ENCODE results near the gene RASD1. TPM values are rescaled to one million over a fixed set of nuclear protein-coding genes. Genes with fewer than 3 reads are reported as not detected.

RASD1 gene
- total and polyA plus RNA-seq, 7 experiments from 2014 or later = 0.35 to 2.5 (median 1.0) TPM; not detected in 2

GRCh38 chr17:17502741-17503565 is 6.8 kb upstream of the RASD1 start:
- Histone ChIP-seq H3K27me3 (ENCODE audit: control insufficient read depth in 2 of 2, insufficient read depth in 2 of 2, low read length in 2 of 2) (no peaks in the 10 kb centered on the region), H3K4me3 (ENCODE audit: low read length) (no peak overlapping the region), H3K4me1 (ENCODE audit: control insufficient read depth in 2 of 2, insufficient read depth in 2 of 2, low read length in 2 of 2) (no peaks in the 10 kb centered on the region), H3K9me3 (ENCODE audit: control insufficient read depth in 2 of 3, low read length in 3 of 3) (no peaks in the 10 kb centered on the region), H3K36me3 (ENCODE audit: control insufficient read depth in 2 of 3, insufficient read depth in 3 of 3, low read length in 3 of 3) (no peaks in the 10 kb centered on the region), H3K27ac (ENCODE audit: low read depth, low read length) (no peak overlapping the region)
- DNase-seq (no peak), ATAC-seq (no peak)
- peaks cover 0 to 8% (median 0%) of the 10 kb centered on the region in 5 donors for H3K27me3 Mint-ChIP-seq
- H3K4me3 Mint-ChIP-seq = no peak overlapping the region
- no peaks in the 10 kb centered on the region for H3K9me3 Mint-ChIP-seq
- no peak overlapping the region for H3K27ac Mint-ChIP-seq
- ChIA-PET POLR2A (no interaction called here), CTCF (interaction anchor here (0.6 kb wide), 1 partner anchor 136 kb away, joined by 3 read pairs; no protein-coding TSS in a partner anchor)
- H3K36me3 Mint-ChIP-seq = no peaks in the 10 kb centered on the region
- H3K4me1 Mint-ChIP-seq = peaks cover 0 to 2% (median 0%) of the 10 kb centered on the region in 7 donors
- intact Hi-C loops (cut with micrococcal nuclease) = no loop called here

- ChIA-PET POLR2A (no interaction called here), CTCF (no interaction called here)
- no peak for DNase-seq
- H3K4me3 ChIP-seq (ENCODE audit: low read length) = no peak overlapping the region
- H3K36me3 Mint-ChIP-seq = no peaks in the 10 kb centered on the region
- H3K27me3 Mint-ChIP-seq = peaks cover 0 to 8% (median 0%) of the 10 kb centered on the region in 5 donors
- no peaks in the 10 kb centered on the region for H3K9me3 Mint-ChIP-seq
- intact Hi-C loops (cut with micrococcal nuclease) = loop anchor here in 1 of 2 donors (1.0 kb wide), 1 partner anchor 146 kb away; no protein-coding TSS in a partner anchor
- no peak overlapping the region for H3K27ac Mint-ChIP-seq
- H3K27ac ChIP-seq (ENCODE audit: low read depth, low read length) = no peak overlapping the region
- no peak for ATAC-seq
- no peaks in the 10 kb centered on the region for H3K9me3 ChIP-seq (ENCODE audit: control insufficient read depth in 2 of 3, low read length in 3 of 3)
- H3K4me3 Mint-ChIP-seq = no peak overlapping the region
- no peaks in the 10 kb centered on the region for H3K27me3 ChIP-seq (ENCODE audit: control insufficient read depth in 2 of 2, insufficient read depth in 2 of 2, low read length in 2 of 2)
- H3K4me1 Mint-ChIP-seq = peaks cover 0 to 8% (median 5%) of the 10 kb centered on the region in 7 donors
- peaks cover 3 to 6% of the 10 kb centered on the region in 2 donors for H3K4me1 ChIP-seq (ENCODE audit: control insufficient read depth in 2 of 2, insufficient read depth in 2 of 2, low read length in 2 of 2)
- no peaks in the 10 kb centered on the region for H3K36me3 ChIP-seq (ENCODE audit: control insufficient read depth in 2 of 3, insufficient read depth in 3 of 3, low read length in 3 of 3)
These were observed 4.9 kb upstream of the RASD1 start for GRCh38 chr17:17500999-17501605.

GRCh38 chr17:17499402-17500145 is 3.4 kb upstream of the RASD1 start:
- Histone ChIP-seq H3K27ac (ENCODE audit: low read depth, low read length) (no peak overlapping the region), H3K36me3 (ENCODE audit: control insufficient read depth in 2 of 3, insufficient read depth in 3 of 3, low read length in 3 of 3) (no peaks in the 10 kb centered on the region), H3K9me3 (ENCODE audit: control insufficient read depth in 2 of 3, low read length in 3 of 3) (no peaks in the 10 kb centered on the region), H3K27me3 (ENCODE audit: control insufficient read depth in 2 of 2, insufficient read depth in 2 of 2, low read length in 2 of 2) (no peaks in the 10 kb centered on the region), H3K4me3 (ENCODE audit: low read length) (no peak overlapping the region), H3K4me1 (ENCODE audit: control insufficient read depth in 2 of 2, insufficient read depth in 2 of 2, low read length in 2 of 2) (peaks cover 3 to 11% of the 10 kb centered on the region in 2 donors)
- ChIA-PET POLR2A (no interaction called here), CTCF (interaction anchor here (0.8 to 1.0 kb wide), 2 partner anchors 31 to 138 kb away, joined by 3 read pairs; no protein-coding TSS in a partner anchor)
- ATAC-seq = no peak
- H3K36me3 Mint-ChIP-seq = no peaks in the 10 kb centered on the region
- H3K9me3 Mint-ChIP-seq = peaks cover 0 to 1% (median 0%) of the 10 kb centered on the region in 11 donors
- H3K27ac Mint-ChIP-seq = no peak overlapping the region
- no peak for DNase-seq
- H3K27me3 Mint-ChIP-seq = peaks cover 5 to 15% (median 6%) of the 10 kb centered on the region in 5 donors
- peaks cover 9 to 14% (median 13%) of the 10 kb centered on the region in 7 donors for H3K4me1 Mint-ChIP-seq
- intact Hi-C loops (cut with micrococcal nuclease) = loop anchor here (5.0 to 10.0 kb wide), 3 partner anchors 65 to 538 kb away; partner anchors contain the start of genes ATPAF2 (in 2 of the 2) and GID4 (in 2 of the 2)
- H3K4me3 Mint-ChIP-seq = no peak overlapping the region

- Histone ChIP-seq H3K4me1 (ENCODE audit: control insufficient read depth in 2 of 2, insufficient read depth in 2 of 2, low read length in 2 of 2) (peaks cover 3 to 11% of the 10 kb centered on the region in 2 donors), H3K4me3 (ENCODE audit: low read length) (no peak overlapping the region), H3K9me3 (ENCODE audit: control insufficient read depth in 2 of 3, low read length in 3 of 3) (no peaks in the 10 kb centered on the region), H3K36me3 (ENCODE audit: control insufficient read depth in 2 of 3, insufficient read depth in 3 of 3, low read length in 3 of 3) (no peaks in the 10 kb centered on the region), H3K27me3 (ENCODE audit: control insufficient read depth in 2 of 2, insufficient read depth in 2 of 2, low read length in 2 of 2) (no peaks in the 10 kb centered on the region), H3K27ac (ENCODE audit: low read depth, low read length) (no peak overlapping the region)
- Mint-ChIP-seq H3K27ac (no peak overlapping the region), H3K4me1 (peaks cover 9 to 15% (median 13%) of the 10 kb centered on the region in 7 donors), H3K27me3 (peaks cover 5 to 20% (median 6%) of the 10 kb centered on the region in 5 donors), H3K36me3 (no peaks in the 10 kb centered on the region), H3K4me3 (peak overlapping the region in 1 of 10 donors; percentile 32), H3K9me3 (peaks cover 0 to 1% (median 0%) of the 10 kb centered on the region in 11 donors)
- ChIA-PET CTCF (interaction anchor here (1.0 kb wide), 1 partner anchor 30 kb away, joined by 3 read pairs; no protein-coding TSS in a partner anchor), POLR2A (no interaction called here)
- intact Hi-C loops (cut with micrococcal nuclease) = loop anchor here (5.0 to 10.0 kb wide), 3 partner anchors 66 to 539 kb away; partner anchors contain the start of genes ATPAF2 (in 2 of the 2) and GID4 (in 2 of the 2)
- DNase-seq (no peak), ATAC-seq (no peak)
These were observed 2.6 kb upstream of the RASD1 start for GRCh38 chr17:17498606-17499301.

GRCh38 chr17:17497845-17498520 is 1.8 kb upstream of the RASD1 start:
- H3K27ac Mint-ChIP-seq = no peak overlapping the region
- ATAC-seq (no peak), DNase-seq (no peak)
- peaks cover 5 to 24% (median 6%) of the 10 kb centered on the region in 5 donors for H3K27me3 Mint-ChIP-seq
- peaks cover 9 to 15% (median 13%) of the 10 kb centered on the region in 7 donors for H3K4me1 Mint-ChIP-seq
- Histone ChIP-seq H3K27me3 (ENCODE audit: control insufficient read depth in 2 of 2, insufficient read depth in 2 of 2, low read length in 2 of 2) (no peaks in the 10 kb centered on the region), H3K4me1 (ENCODE audit: control insufficient read depth in 2 of 2, insufficient read depth in 2 of 2, low read length in 2 of 2) (peaks cover 3 to 11% of the 10 kb centered on the region in 2 donors), H3K27ac (ENCODE audit: low read depth, low read length) (no peak overlapping the region), H3K36me3 (ENCODE audit: control insufficient read depth in 2 of 3, insufficient read depth in 3 of 3, low read length in 3 of 3) (no peaks in the 10 kb centered on the region), H3K9me3 (ENCODE audit: control insufficient read depth in 2 of 3, low read length in 3 of 3) (no peaks in the 10 kb centered on the region), H3K4me3 (ENCODE audit: low read length) (no peak overlapping the region)
- H3K9me3 Mint-ChIP-seq = peaks cover 0 to 1% (median 0%) of the 10 kb centered on the region in 11 donors
- intact Hi-C loops (cut with micrococcal nuclease) = loop anchor here (1.0 to 10.0 kb wide), 5 partner anchors 67 to 539 kb away; partner anchors contain the start of genes ATPAF2 (in 2 of the 2) and GID4 (in 2 of the 2)
- POLR2A ChIA-PET = no interaction called here
- CTCF ChIA-PET = interaction anchor here (1.3 to 3.1 kb wide), 6 partner anchors 17 to 143 kb away, joined by 3 to 39 read pairs (median 4); no protein-coding TSS in a partner anchor
- H3K4me3 Mint-ChIP-seq = peak overlapping the region in 5 of 10 donors; percentile 32 to 87 (median 39)
- no peaks in the 10 kb centered on the region for H3K36me3 Mint-ChIP-seq

All from naive thymus-derived CD4-positive, alpha-beta T cell (primary cell).